GM23248 (cell line): Measurements from ENCODE around the gene EMD. TPM values are rescaled to one million over a fixed set of nuclear protein-coding genes. Genes with fewer than 3 reads are reported as not detected.
"Not testable (repeated sequence)": the region's sequence is repeated elsewhere in the genome, so short reads cannot be mapped to it uniquely, and the experiment has no call there.

Source experiments
- DNase-seq: peaks from one replicate; pipeline ENCODE4 v3.0.0-alpha.2; 2015
- H2AFZ ChIP-seq: fragments of 200-600 bp; sonication (generic); 2 replicates; pipeline ENCODE4 v1.6.1; 2016; ENCODE audit warnings: antibody characterized with exemption
- H3F3A ChIP-seq: fragments of 200-600 bp; sonication (generic); 2 replicates; pipeline ENCODE4 v1.6.1; 2016; ENCODE audit warnings: mild to moderate bottlenecking, antibody characterized with exemption, mixed run types; ENCODE audit not compliant: insufficient read depth
- H3K27ac ChIP-seq: fragments of 200-600 bp; sonication (generic); 2 replicates; pipeline ENCODE4 v1.5.1; 2016; ENCODE audit warnings: mild to moderate bottlenecking
- H3K27me3 ChIP-seq: fragments of 200-600 bp; sonication (generic); replicated peaks from 2 replicates; pipeline ENCODE4 v1.6.1; 2016; ENCODE audit warnings: mild to moderate bottlenecking; ENCODE audit not compliant: insufficient read depth
- H3K36me3 ChIP-seq: fragments of 200-600 bp; sonication (generic); 2 replicates; pipeline ENCODE4 v1.6.1; 2016; ENCODE audit warnings: low read depth, mild to moderate bottlenecking
- H3K4me1 ChIP-seq: fragments of 200-600 bp; sonication (generic); 2 replicates; pipeline ENCODE4 v1.6.1; 2016; ENCODE audit warnings: mild to moderate bottlenecking; ENCODE audit not compliant: insufficient read depth
- H3K4me2 ChIP-seq: fragments of 200-600 bp; sonication (generic); one replicate; pipeline ENCODE4 v1.6.1; 2016; ENCODE audit warnings: mild to moderate bottlenecking; ENCODE audit not compliant: unreplicated experiment
- H3K4me3 ChIP-seq: fragments of 200-600 bp; sonication (generic); 2 replicates; pipeline ENCODE4 v1.5.1; 2016; ENCODE audit warnings: mild to moderate bottlenecking
- H3K79me2 ChIP-seq: fragments of 200-600 bp; sonication (generic); 2 replicates; pipeline ENCODE4 v1.6.1; 2016; ENCODE audit warnings: mild to moderate bottlenecking; ENCODE audit not compliant: insufficient read depth
- H3K9ac ChIP-seq: fragments of 200-600 bp; sonication (generic); 2 replicates; pipeline ENCODE4 v1.6.1; 2016; ENCODE audit warnings: mild to moderate bottlenecking
- H3K9me2 ChIP-seq: fragments of 200-600 bp; sonication (generic); 2 replicates; pipeline ENCODE4 v1.6.1; 2016; ENCODE audit warnings: mixed run types, mild to moderate bottlenecking, moderate library complexity; ENCODE audit not compliant: insufficient read depth
- H3K9me3 ChIP-seq: fragments of 200-600 bp; sonication (generic); one replicate; pipeline ENCODE4 v1.6.1; 2017; ENCODE audit warnings: low read depth
- H4K20me1 ChIP-seq: fragments of 200-600 bp; sonication (generic); 2 replicates; pipeline ENCODE4 v1.6.0; 2016; ENCODE audit not compliant: insufficient read depth
- EZH2 ChIP-seq: fragments of 200-600 bp; sonication (generic); IDR thresholded peaks from 2 replicates; pipeline ENCODE4 v1.6.1; 2018; ENCODE audit warnings: antibody characterized with exemption, mild to moderate bottlenecking; ENCODE audit not compliant: insufficient read depth, poor library complexity, severe bottlenecking
- EZH2phosphoT487 ChIP-seq: fragments of 200-600 bp; sonication (generic); IDR thresholded peaks from 2 replicates; pipeline ENCODE4 v1.6.1; 2018; ENCODE audit warnings: antibody characterized with exemption, moderate library complexity, mild to moderate bottlenecking, low read depth; ENCODE audit not compliant: insufficient read depth
- WGBS, 2 experiments: methylation state at CpG; one replicate each; pipeline ENCODE4 v1.1.6; 2015 to 2017; ENCODE audit warnings: low lambda C conversion rate in 2 of 2, low coverage in 1 of 2; ENCODE audit errors: missing lambda C conversion rate in 2 of 2; 5-methylcytosine and 5-hydroxymethylcytosine counted together
- in situ Hi-C: fragments of 300-500 bp; cut with MboI; formaldehyde crosslinking; loops from 2 replicates; pipeline ENCODE4 v1.15.0; 2020
- polyA plus RNA-seq: library from polyadenylated mRNA; unstranded; fragments of >200 nt; fragmentation: Nextera tagmentation; extraction: Ambion mirVana; gene quantifications from 2 replicates; pipeline ENCODE4 v1.2.1, GENCODE V29; 2016
- total RNA-seq: library from RNA; depleted of rRNA; stranded (reverse); fragments of >200 nt; shearing (Covaris generic); gene quantifications from 2 replicates; pipeline ENCODE4 v1.2.3, GENCODE V29; 2014

The EMD gene
- total and polyA plus RNA-seq, 2 experiments from 2014 or later = 39.7 to 96.0 TPM

DNA sequence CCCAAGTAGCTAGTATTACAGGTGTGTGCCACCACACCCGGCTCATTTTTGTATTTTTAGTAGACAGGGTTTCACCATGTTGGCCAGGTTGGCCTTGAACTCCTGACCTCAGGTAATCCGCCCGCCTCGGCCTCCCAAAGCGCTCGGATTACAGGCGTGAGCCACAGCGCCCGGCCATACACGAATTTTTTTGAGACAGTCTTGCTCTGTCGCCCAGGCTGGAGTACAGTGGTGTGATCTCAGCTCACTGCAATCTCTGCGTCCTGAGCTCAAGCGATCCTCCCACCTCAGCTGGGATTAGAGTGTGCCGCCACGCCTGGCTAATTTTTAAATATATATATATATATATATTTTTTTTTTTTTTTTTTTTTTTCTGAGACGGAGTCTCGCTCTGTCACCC is 17.3 kb downstream of the EMD start:
- DNase-seq, H2AFZ ChIP-seq, H3K9me3 ChIP-seq, H3K9me2 ChIP-seq, in situ Hi-C loops, H4K20me1 ChIP-seq, H3K27me3 ChIP-seq, H3K4me1 ChIP-seq, H3K4me3 ChIP-seq: not testable (repeated sequence)
- Histone ChIP-seq H3K36me3 (peaks cover 24% of the 10 kb centered on the region), H3K4me2 (peak overlapping the region; percentile 84), H3K79me2 (peaks cover 28% of the 10 kb centered on the region), H3K27ac (peak overlapping the region; percentile 100), H3K9ac (peak overlapping the region; percentile 100; the same call in 1 of the 2 replicates), H3F3A (peaks cover 31% of the 10 kb centered on the region)
- WGBS, 2 experiments = 93 to 94% methylated on average over 15 to 17 of the region's 17 CpGs

GRCh38 chrX:154396973-154397887 is 18.1 kb downstream of the EMD start:
- DNase-seq = peak; percentile 81
- 1 to 2% methylated on average over 22 to 31 of the region's 53 CpGs for WGBS, 2 experiments
- peak overlapping the region; percentile 85 for H3K4me3 ChIP-seq
- no peaks in the 10 kb centered on the region for H3K9me2 ChIP-seq
- no peak for TF ChIP-seq EZH2phosphoT487
- no peak for TF ChIP-seq EZH2
- H3K79me2 ChIP-seq = peaks cover 28% of the 10 kb centered on the region
- peak overlapping the region; percentile 51 for H2AFZ ChIP-seq
- peak overlapping the region; percentile 100 for H3K27ac ChIP-seq
- no peaks in the 10 kb centered on the region; the same call in 1 of the 2 replicates for H3K4me1 ChIP-seq
- H3K36me3 ChIP-seq = peaks cover 24% of the 10 kb centered on the region
- in situ Hi-C loops = no loop called here
- peak overlapping the region; percentile 84 for H3K4me2 ChIP-seq
- H3K9me3 ChIP-seq = no peaks in the 10 kb centered on the region
- peak overlapping the region; percentile 100 for H3K9ac ChIP-seq
- H4K20me1 ChIP-seq = no peaks in the 10 kb centered on the region
- H3F3A ChIP-seq = peaks cover 39% of the 10 kb centered on the region
- H3K27me3 ChIP-seq = no peaks in the 10 kb centered on the region

DNA sequence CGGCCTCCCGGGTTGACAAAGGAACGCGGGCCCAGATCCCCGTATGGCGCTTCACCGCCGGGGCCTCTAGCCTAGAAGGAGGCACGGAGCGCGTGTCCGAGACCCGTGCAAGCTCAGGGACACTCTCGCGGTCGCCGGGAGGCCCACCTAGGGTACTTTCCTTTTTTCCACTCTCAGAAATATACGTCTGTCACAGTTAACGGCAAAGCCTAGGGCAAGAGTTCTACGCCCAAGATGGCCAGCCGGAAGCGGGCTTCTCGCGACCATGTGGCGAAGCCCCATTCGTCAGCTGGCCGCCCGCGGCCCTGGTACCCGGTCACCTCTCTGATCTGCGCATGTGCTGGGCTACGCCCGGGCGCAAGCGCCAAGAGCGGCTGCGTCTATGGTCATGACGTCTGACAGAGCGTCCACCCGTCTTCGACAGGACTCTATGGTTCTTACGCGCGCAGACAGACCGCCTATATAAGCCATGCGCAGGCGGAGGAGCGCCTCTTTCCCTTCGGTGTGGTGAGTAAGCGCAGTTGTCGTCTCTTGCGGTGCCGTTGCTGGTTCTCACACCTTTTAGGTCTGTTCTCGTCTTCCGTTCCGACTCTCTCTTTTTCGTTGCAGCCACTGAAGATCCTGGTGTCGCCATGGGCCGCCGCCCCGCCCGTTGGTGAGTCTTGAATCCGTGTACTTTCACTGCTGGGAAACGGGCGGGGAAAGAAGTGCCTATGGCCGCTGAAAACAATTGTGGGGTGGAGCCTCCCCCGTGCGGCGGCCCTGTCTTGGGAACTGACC is 19.0 kb downstream of the EMD start, which contains the start of gene RPL10:
RPL10 (plus strand) TSS at position 490 of the 780 bp plus-strand sequence; CDS start at position 633, 143 bp downstream.
- H3K36me3 ChIP-seq = peaks cover 24% of the 10 kb centered on the region
- in situ Hi-C loops = no loop called here
- peak within 1 kb of the TSS; percentile 90 for H3K4me2 ChIP-seq
- H3K9ac ChIP-seq = peak within 1 kb of the TSS; percentile 100
- no peaks in the 10 kb centered on the region for H3K27me3 ChIP-seq
- 0 to 1% methylated on average over 30 to 62 of the region's 69 CpGs for WGBS, 2 experiments
- TF ChIP-seq EZH2phosphoT487 (no peak), EZH2 (no peak)
- peaks cover 28% of the 10 kb centered on the region for H3K79me2 ChIP-seq
- H3F3A ChIP-seq = peaks cover 40% of the 10 kb centered on the region
- peak; percentile 95 for DNase-seq
- H3K9me3 ChIP-seq = no peaks in the 10 kb centered on the region
- peak within 1 kb of the TSS; percentile 100 for H3K27ac ChIP-seq
- no peaks in the 10 kb centered on the region; the same call in 1 of the 2 replicates for H3K4me1 ChIP-seq
- H4K20me1 ChIP-seq = no peaks in the 10 kb centered on the region
- H3K4me3 ChIP-seq = peak within 1 kb of the TSS; percentile 85
- peak within 1 kb of the TSS; percentile 51 for H2AFZ ChIP-seq
- no peaks in the 10 kb centered on the region for H3K9me2 ChIP-seq
